Measurements from ENCODE around the gene ASIC4. TPM values are rescaled to one million over a fixed set of nuclear protein-coding genes. Genes with fewer than 3 reads are reported as not detected.

Gene ASIC4
- total RNA-seq, 1 experiment from 2014 or later: 2.1 TPM

- H3K4me1 ChIP-seq (ENCODE audit: control insufficient read depth in 1 of 2, insufficient read depth in 2 of 2, low read length in 2 of 2): no peaks in the 10 kb centered on the region
- no peak overlapping the region for H3K4me3 ChIP-seq (replicated peaks in 1 of 2; ENCODE audit: low read depth in 1 of 2, low read length in 2 of 2)
- no peaks in the 10 kb centered on the region for H3K9me2 ChIP-seq (ENCODE audit: insufficient read depth)
- BruUV-seq (replicated peaks): no TSS peak
- H3K27me3 ChIP-seq (ENCODE audit: insufficient read depth, low read length): no peaks in the 10 kb centered on the region
- ATAC-seq: no peak
- no peak overlapping the region for H3K27ac ChIP-seq (ENCODE audit: low read depth, low read length)
- ChIA-PET CTCF (no interaction called here), RAD21 (ENCODE audit: low non-redundant PET in 1 of 2, low total read pairs in 2 of 2, uncharacterized antibody in 2 of 2, unreplicated experiment in 2 of 2) (no interaction called here), POLR2A (no interaction called here)
- no peak overlapping the region for H2AFZ ChIP-seq (ENCODE audit: low read depth, low read length, poor library complexity, severe bottlenecking)
- TF ChIP-seq YY1 (IDR thresholded peaks at IDR 0.05; ENCODE audit: extremely low read depth, insufficient replicate concordance, low read depth, low read length) (no peak), TCF7L2 (IDR thresholded peaks at IDR 0.05; ENCODE audit: borderline replicate concordance, extremely low read depth, insufficient read depth, insufficient read length) (no peak), MAX (IDR thresholded peaks at IDR 0.05) (no peak), ZBTB33 (IDR thresholded peaks at IDR 0.05; ENCODE audit: extremely low read depth, insufficient replicate concordance, low read length) (no peak), REST (IDR thresholded peaks at IDR 0.05; ENCODE audit: low read depth) (no peak), JUND (IDR thresholded peaks at IDR 0.05) (no peak), EGR1 (IDR thresholded peaks at IDR 0.05; ENCODE audit: low read depth) (no peak)
- H3K9ac ChIP-seq (ENCODE audit: low read length): no peak overlapping the region
- no peaks in the 10 kb centered on the region for H3K36me3 ChIP-seq (ENCODE audit: control insufficient read depth in 1 of 2, insufficient read depth in 2 of 2, low read length in 2 of 2)
- H3K9me3 ChIP-seq (ENCODE audit: control insufficient read depth in 1 of 2, insufficient read depth in 1 of 2, low read depth in 1 of 2, low read length in 2 of 2): no peaks in the 10 kb centered on the region
- no peaks in the 10 kb centered on the region for H4K20me1 ChIP-seq (ENCODE audit: insufficient read depth)
- intact Hi-C loops (cut with micrococcal nuclease): no loop called here
- no peak overlapping the region for H3K4me2 ChIP-seq (ENCODE audit: low read length)
- DNase-seq (ENCODE audit: low read depth, low spot score): no peak
- no peaks in the 10 kb centered on the region for H3K79me2 ChIP-seq (ENCODE audit: insufficient read depth, low read length)
Measured at GRCh38 chr2:219578811-219579613, 64.7 kb downstream of the ASIC4 start.
